ENCODE data around the gene CLASP1. TPM values are rescaled to one million over a fixed set of nuclear protein-coding genes. Genes with fewer than 3 reads are reported as not detected.

Gene CLASP1
- total RNA-seq, 2 experiments from 2014 or later, result 33.8 to 72.4 TPM

DNA sequence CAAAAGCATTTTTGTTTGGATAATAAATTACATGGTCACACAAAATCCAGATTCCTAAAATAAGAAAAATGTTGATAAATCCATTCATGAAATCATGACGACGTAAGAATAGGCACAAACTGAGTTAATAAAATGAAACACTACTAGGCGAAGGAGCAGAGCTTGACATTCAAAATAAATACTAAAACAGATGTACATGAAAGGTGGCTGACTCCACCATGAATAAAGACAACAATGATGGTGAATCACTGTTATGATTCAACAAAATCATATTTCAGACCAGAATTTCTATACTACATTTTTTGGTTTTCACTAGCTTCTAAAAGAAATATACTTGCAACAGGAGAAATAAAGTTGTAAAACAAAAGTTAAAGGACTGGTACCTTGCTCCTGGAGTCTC is 240.6 kb downstream of the CLASP1 start:
- no TSS peak for BruUV-seq (replicated peaks)
- H3K4me3 ChIP-seq (ENCODE audit: low read depth, low read length, poor library complexity, severe bottlenecking), result no peak overlapping the region
- ChIA-PET POLR2A (interaction anchor here (1.2 kb wide), 1 partner anchor 20 kb away, joined by 3 read pairs; no protein-coding TSS in a partner anchor), CTCF (ENCODE audit: unreplicated experiment) (interaction anchor here (1.3 kb wide), 1 partner anchor 311 kb away, joined by 3 read pairs; no protein-coding TSS in a partner anchor)
- TF ChIP-seq CTCF (conservative IDR thresholded peaks at IDR 0.05; ENCODE audit: low read length), result no peak
- no peak for TF ChIP-seq EZH2phosphoT487 (IDR thresholded peaks at IDR 0.05; ENCODE audit: borderline replicate concordance, low read depth, low read length)
- H3K4me2 ChIP-seq (ENCODE audit: low read length), result no peak overlapping the region
- H3K9me2 ChIP-seq (ENCODE audit: insufficient read depth, low read length), result no peaks in the 10 kb centered on the region
- no peaks in the 10 kb centered on the region for H4K20me1 ChIP-seq (ENCODE audit: insufficient read depth, low read length)
- H3K9me3 ChIP-seq (ENCODE audit: low read length), result no peaks in the 10 kb centered on the region
- no peak for DNase-seq (ENCODE audit: low spot score)
- intact Hi-C loops (cut with micrococcal nuclease; ENCODE audit: unreplicated experiment), result no loop called here
- H3K27ac ChIP-seq (ENCODE audit: low read depth, low read length, poor library complexity, severe bottlenecking), result no peak overlapping the region
- no peak overlapping the region for H2AFZ ChIP-seq (ENCODE audit: low read length)
- H3K4me1 ChIP-seq (ENCODE audit: insufficient read depth, low read length, poor library complexity, severe bottlenecking), result no peaks in the 10 kb centered on the region
- H3K79me2 ChIP-seq (ENCODE audit: insufficient read depth, low read depth, low read length), result no peaks in the 10 kb centered on the region
- peaks cover 26% of the 10 kb centered on the region; the same call in 1 of the 2 replicates for H3K36me3 ChIP-seq (ENCODE audit: insufficient read depth, low read length)

DNA sequence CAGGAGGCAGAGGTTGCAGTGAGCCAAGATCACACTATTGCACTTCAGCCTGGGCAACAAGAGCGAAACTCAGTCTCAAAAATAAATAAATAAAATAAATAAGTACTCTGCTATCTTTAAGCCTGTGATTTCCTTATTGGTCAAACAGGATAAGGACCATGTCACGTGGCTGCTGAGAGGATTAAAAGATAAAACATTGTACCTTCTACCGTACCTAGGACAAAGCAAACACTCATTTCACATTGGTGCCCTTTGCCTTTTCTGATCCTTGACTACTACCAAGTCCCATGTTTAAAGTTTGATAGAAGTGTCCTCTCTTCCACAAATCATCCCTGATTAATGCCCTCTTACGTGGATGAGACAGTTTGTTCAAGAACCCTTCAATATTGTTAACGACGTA is 244.0 kb downstream of the CLASP1 start:
- no peak for DNase-seq (ENCODE audit: low spot score)
- Histone ChIP-seq H4K20me1 (ENCODE audit: insufficient read depth, low read length) (no peaks in the 10 kb centered on the region), H3K4me2 (ENCODE audit: low read length) (no peak overlapping the region), H3K4me3 (ENCODE audit: low read depth, low read length, poor library complexity, severe bottlenecking) (no peak overlapping the region), H3K27ac (ENCODE audit: low read depth, low read length, poor library complexity, severe bottlenecking) (no peak overlapping the region), H3K4me1 (ENCODE audit: insufficient read depth, low read length, poor library complexity, severe bottlenecking) (no peaks in the 10 kb centered on the region), H3K36me3 (ENCODE audit: insufficient read depth, low read length) (peaks cover 58% of the 10 kb centered on the region), H3K79me2 (ENCODE audit: insufficient read depth, low read depth, low read length) (no peaks in the 10 kb centered on the region), H2AFZ (ENCODE audit: low read length) (no peak overlapping the region), H3K9me2 (ENCODE audit: insufficient read depth, low read length) (no peaks in the 10 kb centered on the region), H3K9me3 (ENCODE audit: low read length) (no peaks in the 10 kb centered on the region)
- ChIA-PET CTCF (ENCODE audit: unreplicated experiment) (no interaction called here), POLR2A (no interaction called here)
- TF ChIP-seq CTCF (conservative IDR thresholded peaks at IDR 0.05; ENCODE audit: low read length) (no peak), EZH2phosphoT487 (IDR thresholded peaks at IDR 0.05; ENCODE audit: borderline replicate concordance, low read depth, low read length) (no peak)
- no TSS peak for BruUV-seq (replicated peaks)
- intact Hi-C loops (cut with micrococcal nuclease; ENCODE audit: unreplicated experiment), result no loop called here

- no TSS peak for BruUV-seq (replicated peaks)
- Histone ChIP-seq H3K4me3 (ENCODE audit: low read depth, low read length, poor library complexity, severe bottlenecking) (no peak overlapping the region), H3K36me3 (ENCODE audit: insufficient read depth, low read length) (peaks cover 66% of the 10 kb centered on the region), H3K27ac (ENCODE audit: low read depth, low read length, poor library complexity, severe bottlenecking) (no peak overlapping the region), H3K9me2 (ENCODE audit: insufficient read depth, low read length) (no peaks in the 10 kb centered on the region), H3K4me1 (ENCODE audit: insufficient read depth, low read length, poor library complexity, severe bottlenecking) (no peaks in the 10 kb centered on the region), H4K20me1 (ENCODE audit: insufficient read depth, low read length) (no peaks in the 10 kb centered on the region), H2AFZ (ENCODE audit: low read length) (no peak overlapping the region), H3K79me2 (ENCODE audit: insufficient read depth, low read depth, low read length) (no peaks in the 10 kb centered on the region), H3K4me2 (ENCODE audit: low read length) (no peak overlapping the region), H3K9me3 (ENCODE audit: low read length) (no peaks in the 10 kb centered on the region)
- intact Hi-C loops (cut with micrococcal nuclease; ENCODE audit: unreplicated experiment), result no loop called here
- TF ChIP-seq EZH2phosphoT487 (IDR thresholded peaks at IDR 0.05; ENCODE audit: borderline replicate concordance, low read depth, low read length) (no peak), CTCF (conservative IDR thresholded peaks at IDR 0.05; ENCODE audit: low read length) (no peak)
- DNase-seq (ENCODE audit: low spot score), result no peak
- ChIA-PET CTCF (ENCODE audit: unreplicated experiment) (no interaction called here), POLR2A (no interaction called here)
Measured at GRCh38 chr2:121400201-121400600, 249.1 kb downstream of the CLASP1 start.
